Heart left ventricle (tissue), 13 donors: ENCODE measurements around the gene ABCC8.

Experiments
- POLR2A ChIP-seq, 2 donors: fragments of 450-650 bp; IDR thresholded peaks; one replicate each; pipeline ENCODE4 v1.6.1; 2017; ENCODE audit warnings: antibody characterized with exemption in 2 of 2, mild to moderate bottlenecking in 2 of 2, moderate library complexity in 2 of 2
- TF ChIP-seq, protein P1 (sequence below), 12 donors: fragments of 200-600 bp; sonication (generic) in 4 of 12; IDR thresholded peaks; one replicate each; pipeline versions ENCODE4 v1.5.0 to v1.8.0; 2018 to 2022; ENCODE audit warnings: antibody characterized with exemption in 12 of 12, mild to moderate bottlenecking in 5 of 12
- donor health status: ischemic (EF 13 %, LVEDD 7.1; RV severe dilation, severe dysfunction).
- donor health status: DM: no; HTN: yes; CAD: no.
- donor health status: DM: no; HTN: no; CAD: no.
- donor health status: ischemic (EF 25% LVEDD 6.9; RV normal size, moderate dysfunction).
- donor health status: ischemic (EF 25% LVEDD 5.7; RV mildly dilated, moderate dysfunction).
- donor health status: ischemic (EF 35%, LVEDD 5.7; RV mildly dilated, moderate dysfunction).
- donor health status: nonischemic (EF 11% LVEDD 7.7; RV severe dilation, severe dysfunction).
- donor health status: DM: yes; HTN: yes; CAD: no.
- donor health status: PGD.
- donor health status: ischemic (EF 29% LVEDD 5.4; RV normal size, mild dysfunction).
- donor health status: nonischemic (EF 23%, LVEDD 6.1; RV moderate dilation, normal function).

DNA sequence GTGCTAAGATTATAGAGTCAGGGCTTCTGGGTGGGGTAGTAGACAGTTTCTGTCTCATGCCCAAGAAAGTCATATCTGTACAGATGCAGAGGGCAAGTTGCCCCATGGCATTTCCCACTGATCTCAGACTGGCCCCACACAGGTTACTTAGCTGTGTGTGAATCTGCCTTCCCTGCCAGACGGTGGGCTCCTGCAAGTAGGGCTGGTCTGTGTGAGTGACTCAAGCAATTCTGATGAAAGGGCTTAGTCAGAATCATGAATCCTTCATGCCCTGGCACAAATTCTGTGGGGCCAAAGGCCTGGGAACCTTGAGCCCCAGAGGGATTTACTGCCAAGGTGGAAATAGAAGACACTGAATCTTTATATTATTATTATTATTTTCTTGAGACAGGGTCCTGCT is 37.2 kb upstream of the ABCC8 start:
- TF ChIP-seq POLR2A (IDR thresholded peaks at IDR 0.05), result no peak
- TF ChIP-seq, protein P1, sequence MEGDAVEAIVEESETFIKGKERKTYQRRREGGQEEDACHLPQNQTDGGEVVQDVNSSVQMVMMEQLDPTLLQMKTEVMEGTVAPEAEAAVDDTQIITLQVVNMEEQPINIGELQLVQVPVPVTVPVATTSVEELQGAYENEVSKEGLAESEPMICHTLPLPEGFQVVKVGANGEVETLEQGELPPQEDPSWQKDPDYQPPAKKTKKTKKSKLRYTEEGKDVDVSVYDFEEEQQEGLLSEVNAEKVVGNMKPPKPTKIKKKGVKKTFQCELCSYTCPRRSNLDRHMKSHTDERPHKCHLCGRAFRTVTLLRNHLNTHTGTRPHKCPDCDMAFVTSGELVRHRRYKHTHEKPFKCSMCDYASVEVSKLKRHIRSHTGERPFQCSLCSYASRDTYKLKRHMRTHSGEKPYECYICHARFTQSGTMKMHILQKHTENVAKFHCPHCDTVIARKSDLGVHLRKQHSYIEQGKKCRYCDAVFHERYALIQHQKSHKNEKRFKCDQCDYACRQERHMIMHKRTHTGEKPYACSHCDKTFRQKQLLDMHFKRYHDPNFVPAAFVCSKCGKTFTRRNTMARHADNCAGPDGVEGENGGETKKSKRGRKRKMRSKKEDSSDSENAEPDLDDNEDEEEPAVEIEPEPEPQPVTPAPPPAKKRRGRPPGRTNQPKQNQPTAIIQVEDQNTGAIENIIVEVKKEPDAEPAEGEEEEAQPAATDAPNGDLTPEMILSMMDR (IDR thresholded peaks at IDR 0.05), result no peak
